ENCODE results near the gene NLRP6.
"Not testable (repeated sequence)": the region's sequence is repeated elsewhere in the genome, so short reads cannot be mapped to it uniquely, and the experiment has no call there.

NLRP6 gene

GRCh38 chr11:282630-283360 is 4.6 kb downstream of the NLRP6 start:
- no peak for DNase-seq

- no peak for DNase-seq
These were observed 5.3 kb downstream of the NLRP6 start for GRCh38 chr11:283405-284104.

- no peak for DNase-seq
These were observed 6.2 kb downstream of the NLRP6 start for GRCh38 chr11:284105-285020.

- no peak for DNase-seq
These were observed 7.0 kb downstream of the NLRP6 start for GRCh38 chr11:285021-285893.

- no peak for DNase-seq
These were observed 7.7 kb downstream of the NLRP6 start for GRCh38 chr11:285894-286220.

GRCh38 chr11:286977-287820 is 9.0 kb downstream of the NLRP6 start:
- DNase-seq = not testable (repeated sequence)

GRCh38 chr11:287821-288477 is 9.7 kb downstream of the NLRP6 start:
- DNase-seq = no peak

GRCh38 chr11:288478-289397 is 10.5 kb downstream of the NLRP6 start, which contains the start of gene PGGHG:
Gene PGGHG, plus strand, starts transcription at chr11:289126. Its CDS starts 691 bp downstream, at chr11:289817.
- DNase-seq = no peak

GRCh38 chr11:289398-289711 is 11.1 kb downstream of the NLRP6 start:
- no peak for DNase-seq

GRCh38 chr11:289712-290620 is 11.8 kb downstream of the NLRP6 start:
- DNase-seq = no peak

- no peak for DNase-seq
These were observed 12.5 kb downstream of the NLRP6 start for GRCh38 chr11:290621-291231.

GRCh38 chr11:291281-292210 is 13.3 kb downstream of the NLRP6 start:
- DNase-seq = no peak

GRCh38 chr11:292211-293121 is 14.3 kb downstream of the NLRP6 start:
- DNase-seq = no peak

- no peak for DNase-seq
These were observed 15.2 kb downstream of the NLRP6 start for GRCh38 chr11:293271-293851.

- DNase-seq = no peak
These were observed 15.8 kb downstream of the NLRP6 start for GRCh38 chr11:293852-294661.
